Activated CD4-positive, alpha-beta T cell treated with anti-CD3 and anti-CD28 coated beads for 1 hour (primary cell): ENCODE data around the gene ARFIP1.
"Not testable (repeated sequence)": the region's sequence is repeated elsewhere in the genome, so short reads cannot be mapped to it uniquely, and the experiment has no call there.

Source experiments
- DNase-seq: peaks from one replicate; pipeline ENCODE4 v3.0.0-alpha.2; 2020

The ARFIP1 gene

DNA sequence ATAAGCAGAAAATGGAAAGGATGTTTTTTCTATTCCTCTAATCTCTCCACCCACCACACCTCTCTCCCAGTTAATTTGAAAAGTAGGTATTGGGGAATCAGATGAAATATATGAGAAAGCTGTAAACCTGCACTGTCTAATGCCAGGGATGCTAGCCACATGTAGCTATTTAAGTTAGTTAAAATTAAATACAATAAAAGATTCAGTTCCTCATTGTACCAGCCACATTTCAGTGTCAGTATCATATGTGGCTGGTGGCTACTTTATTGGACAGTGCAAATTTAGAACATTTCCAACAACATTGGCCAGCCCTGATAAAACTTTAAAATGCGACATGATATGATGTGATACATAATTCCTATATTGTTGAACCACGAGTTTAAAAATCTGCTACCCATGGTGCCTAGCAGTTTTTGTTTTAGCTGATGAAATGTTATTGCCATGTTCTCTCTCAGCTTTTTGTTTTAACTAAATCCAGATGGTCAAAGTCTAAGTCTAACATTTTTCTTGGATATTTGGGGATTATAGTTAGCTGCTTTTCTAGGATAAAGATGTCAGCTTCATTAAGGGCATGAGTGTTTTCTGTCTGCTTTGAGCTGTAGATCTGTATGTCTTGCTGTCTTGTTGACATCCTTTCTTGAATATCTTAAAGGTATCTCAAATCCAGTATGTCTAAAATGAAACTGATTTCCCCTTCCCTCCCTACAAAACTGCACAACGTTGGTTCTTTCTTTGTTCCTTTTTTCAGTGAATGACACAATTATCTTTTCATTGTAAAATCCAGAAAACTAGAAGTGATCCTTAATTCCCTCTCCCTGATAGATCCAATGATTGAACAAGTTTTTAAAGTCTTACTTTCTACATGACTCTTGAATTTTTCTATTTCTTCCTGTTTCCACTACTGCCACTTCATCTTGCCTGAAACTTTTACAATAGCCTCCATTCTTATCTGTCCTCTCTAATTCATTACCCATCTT, 6.2 kb downstream of the ARFIP1 start:
- DNase-seq = no peak

DNA sequence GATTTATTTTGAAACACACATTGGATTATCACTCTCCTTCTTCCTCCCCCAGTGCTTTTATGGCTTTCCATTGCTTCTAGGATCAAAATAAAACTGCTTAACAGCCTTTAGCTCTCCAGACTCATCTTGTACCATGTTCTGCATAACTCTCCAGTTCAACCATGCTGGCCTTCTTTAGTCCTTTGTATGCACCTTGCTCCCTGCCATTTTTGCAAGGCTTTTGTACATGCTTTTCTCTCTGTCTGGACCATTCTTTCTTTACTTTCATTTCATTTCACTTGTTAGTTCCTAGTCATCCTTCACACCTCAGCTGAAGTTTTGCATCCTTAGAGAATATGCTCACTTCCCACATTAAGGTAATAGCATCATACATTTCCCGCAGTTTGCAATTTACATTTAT, 6.9 kb downstream of the ARFIP1 start:
- DNase-seq = no peak

DNA sequence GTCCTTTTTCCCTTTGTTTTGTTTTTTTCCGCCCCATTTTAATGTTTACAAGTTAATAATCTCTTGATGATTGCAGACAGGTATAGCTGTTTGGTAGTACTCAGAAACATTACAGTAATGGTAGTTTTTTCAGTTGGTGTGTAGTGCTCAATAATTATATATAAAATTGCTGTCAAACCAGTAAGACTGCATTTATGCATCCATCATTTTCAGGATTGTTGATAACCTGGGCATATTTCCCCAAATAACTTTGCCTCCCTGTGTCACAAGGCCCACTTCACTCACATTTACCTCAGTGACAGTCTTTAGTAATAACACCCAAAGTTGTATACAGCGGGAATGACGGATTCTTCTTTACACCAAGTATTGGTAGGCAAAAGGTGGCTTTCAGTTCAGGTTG, 16.1 kb downstream of the ARFIP1 start:
- DNase-seq = no peak

DNA sequence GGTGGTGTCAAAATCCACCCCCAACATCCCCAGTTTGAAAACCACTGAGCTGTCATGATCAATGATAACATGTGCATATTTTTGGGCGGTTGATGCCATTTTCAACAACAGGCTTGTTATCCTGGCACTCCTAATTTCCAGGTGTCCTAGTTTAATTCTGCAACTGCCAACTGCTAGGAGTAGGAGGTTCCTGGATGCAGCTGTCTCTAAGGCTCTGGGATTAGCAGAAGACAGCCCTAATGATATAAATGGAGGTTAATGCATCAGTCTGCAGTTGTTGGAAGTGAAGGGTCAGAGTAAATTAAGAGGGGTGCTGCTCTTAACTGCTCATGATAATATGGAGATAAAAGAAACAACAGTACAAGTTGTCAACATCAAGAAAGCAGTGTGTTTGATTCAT, 23.8 kb downstream of the ARFIP1 start:
- DNase-seq = no peak

DNA sequence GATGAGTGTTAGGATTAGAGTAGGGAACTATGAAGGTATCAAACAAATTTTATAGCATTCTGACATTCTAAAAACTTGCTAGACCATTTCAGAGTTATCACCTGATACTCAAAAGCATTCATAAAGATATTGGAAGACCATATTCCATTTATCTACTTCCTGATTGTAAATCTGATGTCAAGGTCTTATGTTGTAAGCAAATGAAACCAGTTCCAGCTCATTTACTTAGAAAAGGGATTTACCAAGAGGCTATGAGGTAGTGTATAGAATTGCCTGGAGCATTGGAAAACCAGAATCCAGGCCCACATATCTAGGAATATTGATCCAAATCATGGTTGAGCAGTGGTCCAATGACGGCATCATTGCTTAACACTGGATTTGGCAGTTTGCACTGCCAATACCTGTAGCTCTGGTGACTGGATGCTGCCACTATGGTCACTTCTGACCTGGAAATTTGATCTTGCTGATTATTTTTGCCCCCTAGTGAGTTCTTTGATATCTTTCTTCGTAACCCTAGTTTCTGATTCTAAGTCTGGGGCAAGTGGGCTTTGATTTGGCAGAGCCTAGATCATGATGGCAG, 25.4 kb downstream of the ARFIP1 start:
- no peak for DNase-seq

DNA sequence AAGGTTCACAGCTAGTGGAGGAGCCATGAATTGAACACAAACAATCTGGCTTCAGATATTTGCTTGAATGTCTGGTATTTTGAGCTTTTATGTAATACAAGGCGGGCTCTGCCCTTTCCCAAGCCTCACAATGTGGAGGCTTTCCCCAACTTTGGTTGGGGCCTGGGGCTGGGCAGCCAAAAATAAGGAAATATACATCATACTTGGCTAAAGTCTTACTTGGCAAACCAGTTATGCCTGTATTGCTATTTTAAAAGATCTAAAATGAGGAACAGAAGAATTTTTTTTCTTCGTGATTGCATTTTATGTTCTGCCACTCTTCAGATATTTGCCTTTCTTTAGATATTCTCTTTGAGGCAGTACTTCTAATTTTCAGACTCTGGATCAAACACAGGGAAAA, 26.1 kb downstream of the ARFIP1 start:
- no peak for DNase-seq

DNA sequence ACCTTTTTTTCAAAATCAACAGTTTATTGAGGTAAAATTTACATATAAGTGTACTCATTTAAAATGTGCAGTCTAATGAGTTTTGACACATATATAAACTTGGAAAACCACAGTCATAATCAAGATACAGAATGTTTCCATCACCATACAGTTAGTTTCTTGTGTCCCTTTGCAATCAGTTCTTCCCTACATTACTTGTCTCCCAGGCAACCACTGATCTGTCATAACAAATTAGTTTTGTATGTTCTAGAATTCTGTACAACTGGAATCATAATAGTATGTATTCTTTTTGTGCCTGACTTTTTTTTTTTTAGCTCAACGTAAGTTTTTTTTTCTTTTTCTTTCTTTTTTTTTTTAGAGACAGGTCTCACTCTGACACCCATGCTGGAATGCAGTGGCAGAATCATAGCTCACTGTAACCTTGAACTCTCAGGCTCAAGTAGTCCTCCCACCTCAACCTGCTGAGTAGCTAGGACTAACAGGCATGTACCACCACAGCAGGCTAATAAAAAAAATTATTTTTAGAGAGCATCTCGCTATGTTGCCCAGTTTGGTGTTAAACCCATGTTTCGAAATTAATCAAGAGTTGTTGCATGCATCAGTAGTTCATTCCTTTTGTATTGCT, 26.9 kb downstream of the ARFIP1 start:
- no peak for DNase-seq

DNA sequence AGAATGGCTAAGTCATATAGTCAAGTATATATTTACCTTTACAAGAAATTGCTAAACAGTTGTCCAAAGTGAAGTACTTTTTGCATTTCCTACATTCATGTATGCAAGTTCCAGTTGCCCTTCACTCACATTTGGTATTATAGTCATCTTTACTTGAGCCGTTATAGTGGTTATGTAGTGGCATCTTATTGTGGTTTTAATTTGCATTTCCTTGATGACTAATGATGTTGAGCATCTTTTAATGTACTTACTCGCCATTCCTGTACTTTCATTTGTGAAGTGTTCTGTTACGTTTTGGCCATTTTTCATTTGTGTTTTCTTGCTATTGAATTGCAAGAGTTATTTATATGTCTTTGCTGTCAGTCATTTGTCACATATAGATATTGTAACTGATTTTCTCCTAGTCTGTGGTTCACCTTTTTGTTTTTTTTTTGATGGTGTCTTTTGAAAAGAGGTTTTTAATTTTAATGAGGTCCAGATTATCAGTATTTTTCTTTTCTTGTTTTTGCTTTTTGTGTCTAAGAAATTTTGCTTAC, 27.6 kb downstream of the ARFIP1 start:
- DNase-seq = no peak

DNA sequence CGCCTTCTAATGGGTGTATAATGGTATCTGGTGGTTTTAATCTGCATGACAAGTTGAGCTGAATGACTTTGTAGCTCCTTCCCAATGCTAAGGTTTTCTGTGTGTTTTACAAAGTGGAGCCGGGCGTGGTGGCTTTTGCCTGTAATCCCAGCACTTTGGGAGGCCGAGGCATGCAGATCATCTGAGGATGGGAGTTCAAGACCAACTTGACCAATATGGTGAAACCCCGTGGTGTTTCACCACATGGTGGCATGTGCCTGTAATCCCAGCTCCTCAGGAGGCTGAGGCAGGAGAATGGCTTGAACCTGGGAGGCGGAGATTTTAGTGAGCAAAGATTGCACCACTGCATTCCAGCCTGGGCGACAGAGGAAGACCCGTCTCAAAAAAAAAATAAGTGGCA, 28.9 kb downstream of the ARFIP1 start:
- DNase-seq = no peak

DNA sequence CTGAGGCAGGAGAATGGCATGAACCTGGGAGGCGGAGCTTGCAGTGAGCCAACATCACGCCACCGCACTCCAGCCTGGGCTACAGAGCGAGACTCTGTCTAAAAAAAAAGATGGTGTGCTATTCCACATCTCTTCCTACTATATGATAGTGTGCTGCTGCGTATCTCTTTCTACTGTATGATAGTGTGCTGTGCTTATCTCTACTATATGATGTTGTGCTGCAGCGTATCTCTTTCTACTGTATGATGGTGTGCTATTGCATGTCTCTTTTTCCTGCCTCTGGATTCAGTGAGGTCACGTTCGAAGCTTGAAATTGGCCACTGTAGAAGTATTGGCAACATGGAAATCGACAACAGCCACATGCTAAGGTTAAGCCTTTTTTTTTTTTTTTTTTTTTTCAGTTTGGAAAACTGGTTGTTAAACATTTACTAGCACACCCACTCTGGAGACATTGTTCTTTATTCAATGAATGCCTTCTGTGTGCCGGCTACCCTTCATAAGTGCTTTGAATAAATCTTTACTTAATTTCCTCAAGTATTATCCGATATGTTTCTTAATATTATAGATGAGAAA, 31.0 kb downstream of the ARFIP1 start:
- no peak for DNase-seq

DNA sequence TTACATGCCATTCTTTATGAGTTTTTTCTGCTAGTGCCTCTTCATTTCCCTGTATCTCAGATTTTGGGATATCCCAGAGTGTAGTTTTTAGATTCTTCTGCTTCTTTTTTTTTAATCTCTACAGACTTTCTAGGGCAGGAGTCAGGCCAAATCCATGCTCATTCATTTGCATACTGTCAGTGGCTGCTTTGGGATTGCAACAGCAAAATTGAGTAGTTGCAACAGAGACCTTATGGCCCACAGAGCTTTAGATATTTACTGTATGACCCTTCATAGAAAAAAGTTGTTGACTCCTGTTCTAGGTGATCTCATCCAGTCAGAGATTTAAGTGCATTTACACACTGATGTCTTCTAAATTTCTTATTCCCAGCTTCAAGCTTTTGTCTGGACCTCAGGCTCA, 35.3 kb downstream of the ARFIP1 start:
- no peak for DNase-seq

DNA sequence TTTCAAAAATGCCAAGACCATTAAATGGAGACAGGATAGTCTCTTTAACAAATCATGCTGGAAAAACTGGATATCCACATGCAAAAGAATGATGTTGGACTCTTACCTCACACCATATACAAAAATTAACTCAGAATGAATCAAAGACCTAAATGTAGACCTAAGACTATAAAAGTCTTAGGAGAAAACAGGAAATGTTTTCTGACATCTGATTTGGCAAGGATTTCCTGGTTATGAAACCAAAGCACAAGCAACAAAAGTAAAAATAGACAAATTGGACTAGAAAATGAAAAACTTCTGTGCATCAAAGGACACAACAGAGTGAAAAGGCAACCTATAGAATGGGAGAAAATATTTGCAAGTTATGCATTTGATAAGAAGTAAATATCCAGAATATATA, 37.6 kb downstream of the ARFIP1 start:
- DNase-seq = no peak

DNA sequence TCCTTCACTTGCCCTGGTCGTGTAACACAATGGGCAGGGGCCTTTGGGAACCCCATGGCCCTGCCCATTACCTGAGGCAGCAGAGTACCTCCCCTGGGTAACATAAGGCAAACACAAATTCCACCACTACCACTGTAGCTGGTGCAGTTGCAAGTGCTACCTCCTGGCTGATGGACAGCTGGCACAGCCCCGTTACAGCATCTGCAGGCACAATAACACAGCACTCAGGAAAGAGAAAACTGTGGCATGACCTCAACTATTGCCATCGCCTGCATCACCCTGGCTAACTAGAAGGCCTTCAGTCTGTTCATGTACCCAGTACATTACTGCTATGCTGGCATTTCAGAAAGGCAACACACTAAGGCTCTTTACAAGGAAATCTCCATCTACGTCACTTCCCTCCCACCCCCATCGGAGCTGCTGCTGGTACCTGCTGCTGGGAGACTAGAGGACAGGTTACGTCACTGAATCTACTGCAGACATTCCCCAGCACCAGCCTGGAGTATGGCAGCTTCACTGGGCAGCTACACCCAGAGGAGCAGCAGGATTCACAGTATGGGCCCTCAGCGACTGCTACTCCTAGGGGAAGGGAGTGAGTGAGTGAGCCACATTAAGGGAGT, 39.4 kb downstream of the ARFIP1 start:
- DNase-seq = no peak

DNA sequence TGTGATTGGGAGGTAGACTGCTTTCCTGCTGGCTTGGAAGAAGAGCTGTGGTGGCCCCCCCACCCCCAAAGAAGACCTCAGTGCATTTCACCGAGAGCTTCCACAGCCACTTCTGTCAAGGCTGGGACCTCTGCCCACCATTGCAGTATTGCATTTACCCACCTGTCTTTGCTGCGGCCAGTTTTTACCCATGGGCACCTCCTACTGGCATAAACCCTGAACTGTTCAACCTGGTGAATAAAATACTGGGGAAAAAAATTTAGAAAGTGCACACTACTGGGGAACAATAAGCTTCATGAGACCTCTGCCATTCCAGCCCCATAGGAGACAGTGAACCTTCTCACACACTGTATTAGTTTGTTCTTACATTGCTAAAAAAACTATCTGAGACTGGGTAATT, 40.3 kb downstream of the ARFIP1 start:
- DNase-seq = no peak

DNA sequence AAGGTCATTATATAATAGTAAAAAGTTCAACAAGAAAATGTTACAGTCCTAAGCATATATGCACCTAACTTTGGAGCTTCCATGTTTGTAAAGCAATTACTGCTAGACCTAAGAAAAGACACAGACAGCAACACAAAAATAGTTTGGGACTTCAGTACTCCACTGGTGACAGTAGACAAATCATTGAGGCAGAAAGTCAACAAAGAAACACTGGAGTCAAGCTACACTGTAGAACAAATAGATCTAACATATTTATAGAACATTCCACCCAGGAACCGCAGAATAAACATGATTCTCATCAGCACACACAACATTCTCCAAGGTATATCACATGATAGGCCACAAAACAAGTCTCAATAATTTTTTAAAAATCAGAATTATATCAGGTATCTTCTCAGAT, 42.6 kb downstream of the ARFIP1 start:
- DNase-seq = no peak

DNA sequence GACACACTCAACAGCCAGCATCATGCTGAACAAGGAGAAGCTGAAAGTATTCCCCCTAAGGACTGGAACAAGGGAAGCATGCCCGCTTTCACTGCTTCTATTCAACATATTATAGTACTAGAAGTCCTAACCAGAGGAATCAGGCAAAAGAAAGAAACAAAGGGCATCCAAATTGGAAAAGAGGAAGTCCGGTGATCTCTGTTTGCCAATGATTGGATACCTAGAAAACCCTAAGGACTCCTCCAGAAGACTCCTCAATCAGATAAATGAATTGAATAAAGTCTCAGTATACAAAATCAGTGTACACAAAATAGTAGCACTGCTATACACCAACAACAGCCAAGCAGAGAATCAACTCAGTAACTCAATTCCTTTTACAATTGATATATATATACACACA, 44.8 kb downstream of the ARFIP1 start:
- DNase-seq = no peak

DNA sequence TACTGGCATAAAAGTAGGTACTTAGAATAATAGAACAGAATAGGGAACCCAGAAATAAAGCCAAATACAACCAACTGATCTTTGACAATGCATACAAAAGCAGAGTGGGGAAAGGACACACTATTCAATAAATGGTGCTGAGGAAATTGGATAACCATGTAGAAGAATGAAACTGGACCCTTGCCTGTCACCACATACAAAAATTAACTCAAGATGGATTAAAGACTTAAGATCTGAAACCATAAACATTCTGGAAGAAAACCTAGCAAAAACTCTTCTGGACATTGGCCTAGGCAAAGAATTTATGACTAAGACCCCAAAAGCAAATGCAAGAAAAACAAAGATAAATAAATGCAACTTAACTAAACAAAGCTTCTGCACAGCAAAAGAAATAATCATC, 45.6 kb downstream of the ARFIP1 start:
- no peak for DNase-seq

DNA sequence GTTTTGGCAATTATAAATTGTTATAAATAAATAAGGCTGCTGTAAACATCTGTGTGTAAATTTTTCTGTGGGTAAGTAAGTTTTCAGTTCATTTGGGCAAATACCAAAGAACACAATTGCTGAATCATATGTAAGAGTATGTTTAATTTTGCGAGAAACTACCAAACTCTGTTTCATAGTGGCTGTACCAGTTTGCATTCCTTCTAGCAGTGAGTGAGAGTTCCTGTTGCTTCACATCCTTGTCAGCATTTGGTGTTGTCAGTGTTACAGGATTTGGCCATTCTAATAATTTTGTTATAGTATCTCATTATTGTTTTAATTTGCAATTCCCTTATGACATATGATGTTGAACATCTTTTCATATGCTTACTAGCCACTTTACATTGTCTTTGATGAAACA, 48.4 kb downstream of the ARFIP1 start:
- no peak for DNase-seq

DNA sequence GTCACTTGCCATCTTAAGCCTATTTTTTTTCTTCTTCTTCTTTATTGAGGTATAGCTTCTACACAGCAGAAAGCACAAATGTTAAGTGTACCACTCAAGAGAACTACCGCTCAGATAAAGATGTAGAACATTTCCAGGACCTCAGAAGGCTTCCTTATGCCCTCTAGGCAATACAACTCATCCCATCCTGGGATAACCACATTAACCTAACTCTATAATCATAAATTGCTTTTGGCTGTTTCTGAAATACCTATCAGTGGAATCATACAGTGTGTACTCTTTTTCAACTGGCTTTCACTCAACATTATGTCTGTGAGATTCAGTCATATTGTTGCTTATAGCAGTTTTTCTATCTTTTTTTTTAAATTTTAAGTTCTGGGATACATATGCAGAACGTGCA, 51.7 kb downstream of the ARFIP1 start:
- no peak for DNase-seq

DNA sequence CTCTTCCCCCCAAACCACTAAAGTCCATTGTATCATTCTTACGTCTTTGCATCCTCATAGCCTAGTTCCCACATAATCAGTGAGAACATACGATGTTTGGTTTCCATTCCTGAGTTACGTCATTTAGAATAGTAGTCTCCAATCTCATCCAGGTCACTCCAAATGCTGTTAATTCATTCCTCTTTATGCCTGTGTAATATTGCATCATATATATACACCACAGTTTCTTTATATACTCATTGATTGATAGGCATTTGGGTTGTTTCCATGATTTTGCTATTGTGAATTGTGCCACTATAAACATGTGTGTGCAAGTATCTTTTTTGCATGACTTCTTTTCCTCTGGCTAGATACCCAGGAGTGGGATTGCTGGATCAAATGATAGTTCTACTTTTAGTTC, 57.2 kb downstream of the ARFIP1 start:
- DNase-seq = no peak

DNA sequence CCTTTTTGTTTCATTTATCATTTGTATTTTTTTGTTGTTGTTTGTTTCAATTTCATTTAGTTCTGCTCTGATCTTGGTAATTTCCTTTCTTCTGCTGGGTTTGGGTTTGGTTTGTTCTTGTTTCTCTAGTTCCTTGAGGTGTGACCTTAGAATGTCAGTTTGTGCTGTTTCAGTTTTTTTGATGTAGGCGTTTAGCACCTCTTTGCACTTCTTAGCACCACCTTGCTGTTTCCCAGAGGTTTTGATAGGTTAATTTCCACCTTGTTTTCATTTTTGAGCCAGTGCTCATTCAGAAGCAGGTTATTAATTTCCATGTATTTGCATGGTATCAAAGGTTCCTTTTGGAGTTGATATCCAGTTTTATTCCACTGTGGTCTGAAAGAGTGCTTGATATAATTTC, 60.0 kb downstream of the ARFIP1 start:
- not testable (repeated sequence) for DNase-seq

DNA sequence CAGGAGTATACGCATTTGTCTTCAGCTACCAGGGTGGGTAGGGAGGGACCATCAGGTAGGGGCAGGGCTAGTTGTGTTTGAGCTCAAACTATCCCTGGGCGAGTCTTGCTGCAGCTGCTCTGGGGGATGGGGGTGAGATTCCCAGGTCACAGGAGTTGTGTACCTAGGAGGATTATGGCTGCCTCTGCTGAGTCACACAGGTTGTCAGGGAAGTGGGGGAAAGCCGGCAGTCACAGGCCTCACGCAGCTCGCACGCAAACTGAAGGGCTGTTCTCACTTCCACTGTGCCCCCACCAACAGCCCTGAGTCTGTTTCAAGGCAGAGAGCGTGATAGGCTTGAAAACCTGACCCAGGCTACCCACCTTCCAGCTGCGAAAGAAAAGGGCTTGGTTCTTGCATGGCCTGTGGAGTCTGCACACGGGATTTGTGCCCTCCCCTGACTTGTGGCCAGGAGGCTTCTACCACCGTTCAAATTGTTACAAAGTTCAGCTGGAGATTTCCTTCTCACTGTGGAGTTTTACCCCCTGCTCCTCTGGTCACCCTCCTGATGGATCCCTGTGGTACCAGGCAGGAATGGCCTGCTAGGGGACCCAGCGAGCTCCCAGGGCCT, 63.8 kb downstream of the ARFIP1 start:
- DNase-seq = no peak

DNA sequence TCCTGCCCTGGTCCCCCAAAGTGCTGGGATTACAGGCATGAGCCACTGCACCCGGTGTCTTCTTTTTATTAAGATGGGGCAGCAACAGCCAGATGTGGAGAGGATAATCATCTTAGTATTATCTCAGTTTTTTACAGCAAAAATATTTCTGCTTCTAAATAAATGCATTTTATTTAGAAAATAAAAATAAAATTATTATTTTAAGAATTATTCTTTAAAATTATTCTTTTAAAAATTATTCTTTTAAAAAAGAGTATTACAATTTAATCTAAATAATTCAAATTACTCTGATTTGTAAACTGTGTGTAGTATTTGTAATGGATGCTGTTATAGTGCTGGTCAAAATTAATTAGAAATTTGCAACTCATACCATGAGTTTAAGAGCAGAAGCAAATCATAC, 67.6 kb downstream of the ARFIP1 start:
- no peak for DNase-seq
